ENCODE results near the gene CCNY.
A peak's percentile ranks its signal among the peaks of the same experiment; 100 is the strongest.
"Not testable (repeated sequence)": the region's sequence is repeated elsewhere in the genome, so short reads cannot be mapped to it uniquely, and the experiment has no call there.

The CCNY gene

DNA sequence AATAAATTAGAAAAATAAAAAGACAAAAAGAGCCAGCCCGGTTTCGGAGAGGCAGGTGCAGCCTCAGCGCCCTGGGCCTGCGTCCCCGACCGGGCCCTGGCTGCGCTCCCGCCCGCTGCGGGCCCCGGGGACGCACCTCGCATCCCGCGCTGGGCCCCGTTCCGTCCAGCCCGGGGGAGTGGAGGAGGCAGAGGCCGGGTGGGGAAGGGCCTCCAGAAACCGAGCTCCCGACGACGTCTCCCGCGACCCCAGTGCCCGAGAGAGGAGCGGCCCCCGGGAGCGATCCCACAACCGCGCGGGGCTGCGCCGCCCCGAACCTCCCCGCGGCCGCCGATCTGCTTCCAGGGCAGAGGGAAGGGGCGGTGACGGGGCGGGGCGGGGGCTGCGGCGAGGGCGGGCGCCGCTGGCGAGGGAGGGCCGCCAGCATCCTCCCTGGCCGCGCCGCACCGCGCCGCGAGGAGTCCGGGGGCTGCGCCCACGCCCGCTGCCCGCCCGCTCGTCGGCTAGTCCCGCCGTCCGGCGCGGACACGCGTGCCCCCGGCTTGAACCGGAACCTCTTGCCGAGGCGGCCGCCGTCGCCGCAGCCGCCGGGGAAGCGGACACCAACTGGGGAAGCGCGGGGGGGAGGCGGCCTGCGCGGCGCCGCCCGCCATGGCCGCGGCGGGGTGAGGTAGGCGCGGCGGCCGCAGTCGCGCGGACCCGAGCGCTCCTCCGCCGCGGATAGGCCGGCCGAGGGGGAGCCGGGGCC lies at the start of gene CCNY:
Gene CCNY, plus strand, starts transcription at position 426 of the 748 bp plus-strand sequence. CDS start 545 bp downstream, outside the sequence.
- DNase-seq (ENCODE audit: low spot score), result peak; percentile 91

DNA sequence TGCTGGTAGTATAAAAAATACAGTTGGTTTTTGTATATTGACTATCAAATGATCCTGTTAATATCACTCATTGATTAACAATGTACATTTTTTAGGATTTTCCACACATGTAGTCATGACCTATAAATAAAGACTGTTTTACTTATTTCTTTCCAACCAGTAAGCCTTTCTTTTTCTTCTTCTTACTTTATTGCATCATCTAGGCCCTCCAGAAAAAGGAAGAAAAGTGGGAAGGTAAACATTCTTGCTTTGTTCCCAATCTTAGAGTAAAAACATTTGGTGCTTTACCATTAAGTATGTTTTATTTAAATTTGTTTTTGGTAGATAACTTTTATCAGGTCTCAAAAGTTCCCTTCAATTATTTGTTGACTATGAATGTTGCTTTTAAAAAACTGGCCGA lies 47.1 kb upstream of the CCNY start:
- DNase-seq (ENCODE audit: low spot score), result no peak

DNA sequence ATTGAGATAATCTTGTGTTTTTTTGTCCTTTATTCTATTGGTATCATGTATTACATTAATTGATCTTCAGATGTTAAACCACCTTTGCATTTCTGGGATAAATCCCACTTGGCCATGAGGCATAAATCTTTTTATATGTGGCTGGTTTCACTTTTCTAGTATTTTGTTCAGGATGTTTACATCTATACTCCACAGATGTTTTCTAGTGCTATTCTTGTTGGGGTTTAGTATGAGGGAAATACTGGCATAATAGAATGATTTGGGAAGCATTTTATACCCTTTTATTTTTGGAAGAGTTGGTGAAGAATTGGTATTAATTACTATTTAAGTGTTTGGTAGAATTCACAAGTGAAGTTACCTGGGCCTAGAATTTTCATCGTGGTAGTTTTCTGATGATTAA lies 41.8 kb upstream of the CCNY start:
- no peak for DNase-seq (ENCODE audit: low spot score)

DNA sequence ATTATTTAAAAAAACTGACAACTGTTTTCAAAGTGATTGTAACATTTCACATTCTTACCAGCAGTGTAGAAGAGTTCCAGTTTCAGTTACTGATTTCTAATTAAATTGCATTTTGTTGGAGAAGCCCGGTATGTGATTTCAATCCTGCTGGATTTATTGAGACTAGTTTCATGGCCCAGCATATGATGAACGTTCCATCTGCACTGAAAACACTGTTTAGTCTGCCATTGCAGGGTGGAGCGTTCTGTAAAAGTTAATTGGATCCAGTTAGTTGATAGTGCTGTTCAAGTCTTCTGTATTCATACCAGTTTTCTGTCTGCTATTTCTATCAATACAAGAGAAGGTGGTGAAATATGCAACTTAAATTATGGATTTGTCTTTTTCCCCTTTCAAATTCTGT lies 37.3 kb upstream of the CCNY start:
- DNase-seq (ENCODE audit: low spot score), result no peak

DNA sequence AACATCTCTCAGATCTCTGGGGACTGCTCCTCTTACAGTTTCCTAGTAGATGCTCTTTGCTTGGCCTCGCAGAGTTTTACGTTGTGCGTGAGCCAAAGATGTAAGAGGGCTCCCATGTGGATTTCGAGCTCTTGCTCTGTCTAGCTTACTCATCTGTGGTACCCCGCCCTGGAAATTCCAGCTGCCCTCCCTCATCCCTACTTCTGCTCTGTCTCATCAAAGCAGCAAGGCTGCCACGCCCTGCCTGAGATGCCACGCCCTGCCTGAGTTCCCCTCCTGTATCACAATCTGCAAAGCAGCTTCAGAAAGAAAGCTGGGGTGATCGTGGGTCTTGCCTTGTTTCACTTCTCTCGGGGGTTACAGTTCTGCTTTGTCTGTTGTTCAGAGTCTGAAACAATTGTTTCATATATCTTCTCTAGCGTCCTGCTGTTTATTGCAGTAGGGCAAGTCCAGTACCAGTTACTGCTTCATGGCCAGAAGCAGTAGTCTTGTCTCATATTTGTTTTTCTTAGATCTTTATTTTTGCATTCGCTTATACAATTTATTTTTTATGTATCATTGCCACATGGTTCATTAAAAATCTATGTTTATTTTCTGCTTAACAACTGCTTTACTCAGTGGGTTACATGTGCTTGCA lies 36.1 kb upstream of the CCNY start:
- no peak for DNase-seq (ENCODE audit: low spot score)

- no peak for DNase-seq (ENCODE audit: low spot score)
These were observed 31.7 kb upstream of the CCNY start for GRCh38 chr10:35304649-35305048.

DNA sequence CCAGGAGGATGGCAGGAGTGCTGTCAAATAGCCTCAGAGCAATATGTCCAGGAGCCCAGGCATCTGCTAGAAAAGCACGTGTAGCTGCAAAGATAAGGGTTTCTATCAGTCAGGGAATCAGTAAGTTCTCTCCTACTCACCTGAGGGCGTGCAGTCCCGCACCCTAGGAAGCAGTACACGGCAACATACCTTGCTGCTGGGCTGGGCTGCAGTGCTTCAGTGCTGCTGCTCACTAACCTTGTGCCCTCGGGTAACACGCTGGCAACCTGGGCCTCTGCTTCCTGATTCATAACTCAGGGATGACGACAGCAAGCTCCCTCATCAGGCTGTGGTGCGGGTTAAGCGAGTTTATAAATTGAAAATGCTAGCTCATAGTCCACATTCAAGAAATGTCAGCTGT lies 29.5 kb upstream of the CCNY start:
- no peak for DNase-seq (ENCODE audit: low spot score)

DNA sequence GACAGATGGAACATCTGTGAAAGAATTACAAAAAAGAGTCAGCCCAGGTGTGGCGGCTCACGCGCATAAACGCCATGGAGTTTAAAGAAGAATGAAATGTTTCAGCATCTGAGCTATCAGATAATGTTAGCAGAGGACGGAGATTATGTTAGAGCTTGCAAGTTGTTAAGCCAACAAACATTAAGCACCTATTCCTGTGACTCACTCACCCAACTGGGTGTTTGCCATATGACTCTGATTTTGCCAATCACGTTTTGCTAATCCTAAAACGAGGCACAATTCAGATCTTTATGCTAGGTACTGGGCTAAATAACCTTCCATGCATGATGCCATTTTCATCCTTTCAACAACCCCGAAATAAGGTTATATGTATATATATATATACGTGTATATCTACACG lies 29.0 kb upstream of the CCNY start:
- DNase-seq (ENCODE audit: low spot score), result no peak

DNA sequence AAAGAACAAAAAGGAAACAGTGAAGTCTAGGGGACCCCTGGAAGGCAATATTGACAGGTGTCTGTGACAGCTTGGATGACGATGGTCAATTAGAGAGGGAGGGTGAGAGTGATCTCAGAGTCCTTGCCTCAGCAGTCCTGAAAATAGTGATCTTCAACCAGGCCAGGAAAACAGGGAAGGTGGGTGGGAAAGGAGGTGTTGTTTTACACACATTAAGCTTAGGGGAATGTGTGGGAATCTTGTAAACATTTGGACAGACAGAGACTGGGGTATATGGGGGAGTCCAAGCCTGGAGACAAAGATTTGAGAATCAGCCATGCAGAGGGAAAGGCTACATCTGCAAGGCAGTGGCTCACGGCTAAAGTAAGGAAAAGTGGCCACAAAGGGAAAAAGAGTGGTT lies 27.5 kb upstream of the CCNY start:
- DNase-seq (ENCODE audit: low spot score), result no peak

DNA sequence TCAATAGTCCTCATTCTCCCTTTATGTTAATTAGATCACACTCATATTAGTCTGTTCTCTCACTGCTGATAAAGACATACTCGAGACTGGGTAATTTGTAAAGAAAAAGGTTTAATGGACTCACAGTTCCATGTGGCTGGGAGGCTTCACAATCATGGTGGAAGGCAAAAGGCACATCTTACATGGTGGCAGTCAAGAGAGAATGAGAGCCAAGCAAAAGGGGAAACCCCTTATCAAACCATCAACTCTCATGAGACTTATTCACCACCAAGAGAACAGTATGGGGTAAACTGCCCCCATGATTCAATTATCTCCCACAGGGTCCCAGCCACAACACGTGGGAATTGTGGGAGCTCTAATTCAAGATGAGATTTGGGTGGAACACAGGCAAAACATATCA lies 22.2 kb upstream of the CCNY start:
- DNase-seq (ENCODE audit: low spot score), result not testable (repeated sequence)

DNA sequence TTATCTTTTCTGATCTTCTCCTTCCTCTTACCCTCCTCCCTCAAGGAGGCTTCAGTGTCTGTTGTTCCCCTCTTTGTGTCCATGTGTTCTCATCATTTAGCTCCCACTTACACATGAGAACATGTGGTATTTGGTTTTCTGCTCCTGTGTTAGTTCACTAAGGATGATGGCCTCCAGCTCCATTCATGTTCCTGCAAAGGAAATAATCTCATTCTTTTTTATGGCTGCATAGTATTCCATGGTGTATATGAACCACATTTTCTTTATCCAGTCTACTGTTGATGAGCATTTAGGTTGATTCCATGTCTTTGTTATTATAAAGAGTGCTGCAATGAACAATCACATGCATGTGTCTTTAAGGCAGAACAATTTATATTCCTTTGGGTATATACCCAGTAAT lies 21.1 kb upstream of the CCNY start:
- DNase-seq (ENCODE audit: low spot score), result not testable (repeated sequence)

DNA sequence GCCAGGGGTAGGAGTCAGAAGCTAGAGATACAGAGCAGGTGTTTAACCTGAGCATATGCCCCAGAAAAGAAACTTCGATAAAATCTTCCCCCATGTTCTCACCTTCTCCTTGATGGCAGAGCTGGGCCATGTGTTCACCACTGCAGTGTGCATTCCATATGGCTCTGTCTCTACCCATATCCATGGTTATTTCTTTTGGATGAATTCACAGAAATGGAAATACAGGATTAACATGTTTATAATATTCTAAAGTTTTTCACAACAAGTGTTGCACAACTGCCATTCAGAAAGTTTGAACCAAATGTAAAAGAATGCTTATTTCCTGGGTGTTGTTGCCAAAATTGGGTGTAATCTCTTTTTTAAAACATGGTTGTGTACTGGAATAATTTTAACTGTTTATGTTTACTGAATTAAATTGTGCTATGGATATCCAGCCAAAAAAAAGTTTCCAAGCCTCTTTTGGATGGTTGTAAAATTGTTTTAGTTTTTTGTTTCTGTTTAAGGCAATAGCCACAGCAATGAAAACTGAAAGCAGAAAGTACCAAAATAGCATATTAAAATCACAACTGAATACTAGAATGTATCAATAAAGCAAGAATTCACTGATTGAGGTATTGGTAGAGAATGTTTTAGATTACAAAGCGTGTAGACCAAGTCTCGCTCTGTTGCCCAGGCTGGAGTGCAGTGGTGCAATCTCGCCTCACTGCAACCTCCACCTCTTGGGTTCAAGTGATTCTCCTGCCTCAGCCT lies 19.9 kb upstream of the CCNY start:
- no peak for DNase-seq (ENCODE audit: low spot score)

- DNase-seq (ENCODE audit: low spot score), result no peak
These were observed 17.8 kb upstream of the CCNY start for GRCh38 chr10:35318551-35318950.

DNA sequence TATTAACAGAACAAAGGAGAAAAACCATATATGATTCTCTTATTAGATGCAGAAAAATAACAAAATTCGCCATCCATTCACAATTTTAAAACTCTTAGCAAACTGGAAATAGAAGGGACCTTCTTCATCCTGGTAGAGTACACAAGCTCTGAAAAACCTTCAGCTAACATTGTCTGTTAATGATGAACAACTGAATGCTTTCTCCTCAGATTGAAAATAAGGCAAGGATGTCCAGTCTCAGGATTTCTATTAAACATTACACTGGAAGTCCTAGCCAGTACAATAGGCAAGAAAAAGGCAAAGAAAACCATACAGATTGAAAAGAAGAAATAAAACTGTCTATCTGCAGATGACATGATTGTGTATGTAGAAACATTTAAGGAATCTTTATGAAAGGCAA lies 16.0 kb upstream of the CCNY start:
- no peak for DNase-seq (ENCODE audit: low spot score)

DNA sequence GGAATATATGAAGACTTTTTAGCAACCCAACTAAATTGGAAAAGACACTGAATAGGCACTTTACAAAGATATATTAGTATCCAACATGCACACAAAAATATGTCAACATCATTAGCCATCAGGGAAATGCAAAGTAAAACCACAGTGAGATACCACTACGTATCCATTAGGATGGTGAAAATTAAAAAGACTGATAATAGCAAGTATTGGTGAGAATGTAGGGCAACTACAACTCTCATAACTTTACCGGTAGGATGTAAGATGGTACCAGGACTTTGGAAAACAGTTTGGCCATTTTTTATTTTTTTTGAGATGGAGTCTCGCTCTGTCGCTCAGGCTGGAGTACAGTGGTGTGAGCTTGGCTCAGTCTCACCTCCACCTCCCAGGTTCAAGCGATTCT lies 13.7 kb upstream of the CCNY start:
- no peak for DNase-seq (ENCODE audit: low spot score)

GRCh38 chr10:35324196-35324595 lies 12.1 kb upstream of the CCNY start:
- DNase-seq (ENCODE audit: low spot score), result no peak

GRCh38 chr10:35326466-35327235 lies 9.7 kb upstream of the CCNY start:
- no peak for DNase-seq (ENCODE audit: low spot score)

DNA sequence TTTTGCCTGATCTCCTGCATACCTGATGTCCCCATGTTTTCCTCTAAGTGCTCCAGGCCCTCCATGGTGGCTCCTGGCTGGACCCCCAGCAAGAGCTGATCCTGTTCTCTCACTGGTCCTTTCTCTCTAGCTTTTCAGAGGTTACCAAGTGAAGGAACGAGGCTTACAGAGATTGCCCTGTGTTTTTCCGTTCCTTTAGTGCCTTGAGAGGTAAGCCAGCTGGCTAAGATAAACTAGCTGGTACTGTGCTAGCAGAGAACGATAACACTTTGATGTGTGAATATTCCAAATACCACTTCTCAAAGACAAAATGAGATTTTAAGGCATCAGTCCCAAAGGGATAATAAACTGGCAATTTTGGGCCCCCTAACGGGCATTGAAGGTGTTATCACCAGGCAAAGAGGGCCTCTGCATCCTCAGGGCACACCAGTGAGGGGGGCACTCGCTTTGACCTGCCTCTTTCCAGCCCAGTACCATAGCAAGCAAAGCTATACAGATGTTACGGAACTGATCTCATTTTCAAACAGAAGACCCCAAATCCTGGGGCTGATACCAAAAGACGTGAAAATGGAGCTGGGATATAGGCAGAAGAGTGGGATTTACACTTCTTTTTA lies 8.4 kb upstream of the CCNY start:
- no peak for DNase-seq (ENCODE audit: low spot score)

DNA sequence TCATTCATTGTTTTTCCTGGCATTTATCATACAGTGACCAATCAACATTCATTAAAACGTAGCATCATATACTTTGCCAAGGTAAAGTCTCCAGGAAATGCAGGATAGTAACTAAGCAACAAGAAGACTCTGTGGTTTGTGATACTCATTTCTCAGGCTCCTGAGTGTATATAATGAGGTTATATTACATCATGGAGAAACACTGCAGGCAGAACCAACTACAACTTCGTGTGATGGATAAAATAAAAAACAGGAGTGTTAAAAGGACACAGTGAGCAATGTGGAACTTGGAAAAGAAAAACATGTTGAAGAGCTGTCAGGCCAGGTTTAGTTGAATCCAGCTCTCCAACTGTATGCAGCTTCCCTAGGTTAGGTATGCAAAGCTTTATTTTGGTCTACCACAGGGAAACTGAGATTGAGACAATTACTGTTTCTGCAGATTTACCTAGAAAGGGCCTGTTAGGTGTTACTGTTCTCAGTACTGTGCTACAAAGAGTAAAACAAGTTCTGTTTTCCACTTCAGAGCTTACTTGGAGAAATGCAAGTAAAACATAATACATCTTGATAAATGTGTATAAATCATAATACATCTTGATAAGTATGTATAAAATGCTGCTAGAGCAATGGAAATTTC lies 7.8 kb upstream of the CCNY start:
- no peak for DNase-seq (ENCODE audit: low spot score)

GRCh38 chr10:35329520-35329919 lies 6.8 kb upstream of the CCNY start:
- peak; percentile 37 for DNase-seq (ENCODE audit: low spot score)

DNA sequence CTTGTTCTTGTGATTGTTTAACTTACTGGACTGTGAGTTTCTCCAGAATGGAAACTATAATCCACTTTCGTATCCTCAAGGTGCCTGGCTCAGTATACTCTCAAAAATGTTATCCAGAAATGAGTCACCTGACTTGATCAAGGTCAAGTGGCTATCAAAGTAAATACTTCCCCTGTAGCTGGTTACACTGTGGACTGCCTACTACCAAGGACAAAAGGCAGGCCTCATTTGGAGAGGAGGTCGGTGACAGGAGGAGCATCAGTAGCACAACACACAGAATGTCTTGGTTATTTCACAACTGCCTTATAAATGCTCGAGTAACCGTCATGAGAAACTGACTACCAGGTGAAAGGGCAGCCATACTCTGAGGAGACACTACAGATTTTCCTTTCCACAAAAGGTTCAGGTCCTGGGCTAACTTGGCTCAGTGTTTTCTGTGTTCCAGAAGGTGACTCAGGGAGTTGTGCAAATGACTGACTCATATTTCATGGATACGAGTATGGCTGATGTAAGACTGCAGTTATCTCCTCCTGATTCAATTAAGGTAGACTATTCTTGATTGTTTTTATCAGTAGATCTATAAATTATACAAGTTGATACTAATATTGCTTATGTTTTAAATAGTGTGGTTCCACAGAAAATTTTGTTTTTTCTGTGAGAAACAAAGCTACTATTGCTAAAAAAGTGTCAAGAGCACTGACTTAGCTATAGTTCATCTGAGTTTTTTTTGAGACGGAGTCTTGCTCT lies 4.2 kb upstream of the CCNY start:
- DNase-seq (ENCODE audit: low spot score), result no peak
